Liver (tissue), 9 donors: ENCODE data around the gene NTN1. TPM values are rescaled to one million over a fixed set of nuclear protein-coding genes. Genes with fewer than 3 reads are reported as not detected.

Source experiments
- DNase-seq: peaks from one replicate; pipeline ENCODE4 v3.0.0-alpha.2; 2017; ENCODE audit warnings: low spot score
- H3K27ac ChIP-seq, 2 donors: one replicate each; pipeline ENCODE4 v1.7.0; 2013; ENCODE audit warnings: inconsistent platforms in 2 of 2, low read length in 2 of 2, control low read depth in 1 of 2, low read depth in 1 of 2, mild to moderate bottlenecking in 1 of 2
- H3K27me3 ChIP-seq, 4 donors: one replicate each; pipeline versions ENCODE4 v1.6.1 to v1.7.0; 2013; ENCODE audit warnings: low read length in 3 of 4, inconsistent platforms in 1 of 4, mild to moderate bottlenecking in 1 of 4, moderate library complexity in 1 of 4; ENCODE audit not compliant: control insufficient read depth in 4 of 4, insufficient read depth in 4 of 4
- H3K36me3 ChIP-seq, 4 donors: one replicate each; pipeline versions ENCODE4 v1.6.1 to v1.7.0; 2013; ENCODE audit warnings: low read length in 3 of 4, mild to moderate bottlenecking in 3 of 4, low read depth in 1 of 4, moderate library complexity in 1 of 4; ENCODE audit not compliant: control insufficient read depth in 4 of 4, insufficient read depth in 3 of 4
- H3K4me1 ChIP-seq, 4 donors: one replicate each; pipeline versions ENCODE4 v1.6.1 to v1.7.0; 2013; ENCODE audit warnings: low read length in 3 of 4, mild to moderate bottlenecking in 3 of 4, moderate library complexity in 1 of 4; ENCODE audit not compliant: control insufficient read depth in 4 of 4, insufficient read depth in 4 of 4
- H3K4me3 ChIP-seq, 3 donors: one replicate each; pipeline versions ENCODE4 v1.6.1 to v1.7.0; 2013; ENCODE audit warnings: low read length in 3 of 3, control low read depth in 1 of 3, low read depth in 1 of 3, mild to moderate bottlenecking in 1 of 3
- H3K9ac ChIP-seq, 2 donors: one replicate each; pipeline ENCODE4 v1.7.0; 2013; ENCODE audit warnings: low read length in 2 of 2, mild to moderate bottlenecking in 2 of 2, moderate library complexity in 2 of 2, control low read depth in 1 of 2, low read depth in 1 of 2
- H3K9me3 ChIP-seq, 4 donors: one replicate each; pipeline versions ENCODE4 v1.6.1 to v1.7.0; 2013; ENCODE audit warnings: low read length in 3 of 4; ENCODE audit not compliant: control insufficient read depth in 4 of 4
- CTCF ChIP-seq: fragments of 150-350 bp; IDR thresholded peaks from 2 replicates; pipeline ENCODE4 v1.5.1; 2017; ENCODE audit warnings: improper control_type of control experiment, low read depth, low read length; ENCODE audit not compliant: missing input control
- EGR1 ChIP-seq, 2 donors: IDR thresholded peaks; 2 replicates each; pipeline ENCODE4 v1.6.1; 2016 to 2018; ENCODE audit warnings: antibody characterized with exemption in 2 of 2, low read depth in 2 of 2
- FOXA1 ChIP-seq: IDR thresholded peaks from 2 replicates; pipeline ENCODE4 v1.6.1; 2016; ENCODE audit warnings: antibody characterized with exemption
- FOXA2 ChIP-seq: IDR thresholded peaks from 2 replicates; pipeline ENCODE4 v1.6.1; 2016; ENCODE audit warnings: antibody characterized with exemption
- GABPA ChIP-seq, 2 donors: IDR thresholded peaks in 1 of 2; conservative IDR thresholded peaks in 1 of 2; 2 replicates each; pipeline ENCODE4 v1.6.1; 2016; ENCODE audit warnings: antibody characterized with exemption in 2 of 2, mild to moderate bottlenecking in 1 of 2, moderate library complexity in 1 of 2
- HNF4A ChIP-seq, 2 donors: conservative IDR thresholded peaks; 2 replicates each; pipeline ENCODE4 v1.6.1; 2016; ENCODE audit warnings: antibody characterized with exemption in 2 of 2, mild to moderate bottlenecking in 2 of 2
- HNF4G ChIP-seq: IDR thresholded peaks from 2 replicates; pipeline ENCODE4 v1.6.1; 2016; ENCODE audit warnings: antibody characterized with exemption
- JUND ChIP-seq, 2 donors: IDR thresholded peaks; 2 replicates each; pipeline ENCODE4 v1.6.1; 2016; ENCODE audit warnings: antibody characterized with exemption in 2 of 2
- NR2F2 ChIP-seq: IDR thresholded peaks from 2 replicates; pipeline ENCODE4 v1.6.1; 2016; ENCODE audit warnings: antibody characterized with exemption
- RXRA ChIP-seq, 2 donors: IDR thresholded peaks; 2 replicates each; pipeline ENCODE4 v1.6.1; 2017 to 2018; ENCODE audit warnings: antibody characterized with exemption in 2 of 2, mild to moderate bottlenecking in 1 of 2
- SP1 ChIP-seq: IDR thresholded peaks from 2 replicates; pipeline ENCODE4 v1.6.1; 2018; ENCODE audit warnings: antibody characterized with exemption, mild to moderate bottlenecking
- TAF1 ChIP-seq: conservative IDR thresholded peaks from 2 replicates; pipeline ENCODE4 v1.6.1; 2016; ENCODE audit warnings: antibody characterized with exemption, mild to moderate bottlenecking
- YY1 ChIP-seq: IDR thresholded peaks from 2 replicates; pipeline ENCODE4 v1.6.1; 2016; ENCODE audit warnings: antibody characterized with exemption, mild to moderate bottlenecking
- ZBTB33 ChIP-seq: IDR thresholded peaks from 2 replicates; pipeline ENCODE4 v1.6.1; 2016; ENCODE audit warnings: antibody characterized with exemption
- WGBS: extraction: QIAGEN DNeasy Blood & Tissue Kit; methylation state at CpG from one replicate; pipeline ENCODE4 v1.1.7; 2013; 5-methylcytosine and 5-hydroxymethylcytosine counted together
- polyA plus RNA-seq, 2 donors: library from polyadenylated mRNA; stranded (reverse) in 1 of 2; unstranded in 1 of 2; fragments of 200-250 nt in 1 of 2; fragments of >200 nt in 1 of 2; fragmentation: Nextera tagmentation in 1 of 2; extraction: Ambion mirVana in 1 of 2; gene quantifications; one replicate each; pipeline versions ENCODE4 v1.2.1 to v1.2.3, GENCODE V29; 2013 to 2015
- total RNA-seq, 2 donors: library from RNA; depleted of rRNA; stranded (reverse); fragments of >200 nt; gene quantifications; one replicate each; pipeline ENCODE4 v1.2.3, GENCODE V29; 2014
- TF ChIP-seq, protein P1 (sequence below): IDR thresholded peaks from 2 replicates; pipeline ENCODE4 v1.6.1; 2016; ENCODE audit warnings: antibody characterized with exemption
- TF ChIP-seq, protein P2 (sequence below): IDR thresholded peaks from 2 replicates; pipeline ENCODE4 v1.6.1; 2016; ENCODE audit warnings: antibody characterized with exemption
- TF ChIP-seq, protein P3 (sequence below): IDR thresholded peaks from 2 replicates; pipeline ENCODE4 v1.6.1; 2016; ENCODE audit warnings: antibody characterized with exemption, mild to moderate bottlenecking
- donor health status: healthy.
- donor health status: healthy.
- donor health status: healthy.
- donor health status: healthy.
- donor health status: healthy.

NTN1 gene
- total and polyA plus RNA-seq, 4 donors = 0.14 to 8.7 (median 4.3) TPM

DNA sequence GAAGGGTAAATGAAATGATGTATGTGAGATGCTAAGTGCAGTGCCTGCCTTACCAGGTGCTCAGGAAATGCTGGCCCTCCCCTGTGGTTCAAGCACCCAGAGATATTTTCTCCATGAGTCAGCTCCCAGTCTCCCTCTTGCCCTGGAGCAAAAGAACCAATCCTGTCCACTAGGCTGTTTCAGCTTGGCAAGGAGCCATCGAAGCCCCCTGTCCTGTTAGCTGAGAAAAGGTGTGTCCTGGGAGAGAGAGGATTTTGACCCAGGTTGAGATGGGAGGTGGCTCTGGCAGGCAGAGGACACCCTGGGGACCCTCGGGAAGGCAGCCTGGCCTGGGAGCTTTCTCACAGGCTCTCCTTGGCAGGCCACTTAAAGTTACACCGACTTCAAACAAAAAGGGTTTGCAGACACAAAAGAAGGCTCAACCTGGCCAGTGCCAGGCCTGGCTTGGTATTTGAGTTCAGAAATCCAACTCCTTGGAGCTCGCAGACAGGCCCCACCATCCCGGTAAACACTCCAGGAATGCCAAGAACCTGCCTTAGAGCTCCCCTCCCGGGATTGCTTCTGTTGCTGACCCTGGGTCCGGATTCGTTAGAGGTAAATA, 29.6 kb downstream of the NTN1 start:
- 71% methylated on average over 8 of the region's 8 CpGs for WGBS

DNA sequence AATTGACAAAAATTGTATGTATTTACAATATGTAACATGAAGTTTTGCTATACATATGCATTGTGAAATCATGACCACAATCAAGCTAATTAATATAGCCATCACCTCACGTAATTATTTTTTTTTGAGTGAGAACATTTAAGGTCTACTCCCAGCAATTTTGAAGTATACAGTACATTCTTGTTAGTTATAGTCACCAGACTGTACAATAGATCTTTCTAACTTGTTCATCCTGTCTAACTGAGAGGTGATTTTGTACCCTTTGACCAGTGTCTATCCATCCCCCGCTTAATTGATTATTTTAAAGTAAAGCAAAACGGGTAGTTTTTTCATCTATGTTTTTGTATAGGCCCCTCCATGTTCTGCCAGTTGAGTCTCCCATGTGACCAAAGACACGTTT, 30.3 kb downstream of the NTN1 start:
- no peaks in the 10 kb centered on the region for H3K36me3 ChIP-seq
- H3K27ac ChIP-seq = no peak overlapping the region
- H3K27me3 ChIP-seq = no peaks in the 10 kb centered on the region
- H3K4me3 ChIP-seq = no peak overlapping the region
- peaks cover 5 to 22% (median 18%) of the 10 kb centered on the region in 4 donors for H3K4me1 ChIP-seq
- TF ChIP-seq YY1 = no peak
- TF ChIP-seq CTCF = no peak
- no peak for TF ChIP-seq SP1
- TF ChIP-seq ZBTB33 = no peak
- no peak for TF ChIP-seq JUND (IDR thresholded peaks at IDR 0.05)
- TF ChIP-seq, protein P1, sequence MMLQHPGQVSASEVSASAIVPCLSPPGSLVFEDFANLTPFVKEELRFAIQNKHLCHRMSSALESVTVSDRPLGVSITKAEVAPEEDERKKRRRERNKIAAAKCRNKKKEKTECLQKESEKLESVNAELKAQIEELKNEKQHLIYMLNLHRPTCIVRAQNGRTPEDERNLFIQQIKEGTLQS = no peak
- TF ChIP-seq, protein P2, sequence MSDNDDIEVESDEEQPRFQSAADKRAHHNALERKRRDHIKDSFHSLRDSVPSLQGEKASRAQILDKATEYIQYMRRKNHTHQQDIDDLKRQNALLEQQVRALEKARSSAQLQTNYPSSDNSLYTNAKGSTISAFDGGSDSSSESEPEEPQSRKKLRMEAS = no peak
- TF ChIP-seq RXRA (IDR thresholded peaks at IDR 0.05) = no peak
- TF ChIP-seq EGR1 (IDR thresholded peaks at IDR 0.05; ENCODE audit: low read depth in 2 of 2) = no peak
- TF ChIP-seq TAF1 = no peak
- TF ChIP-seq, protein P3, sequence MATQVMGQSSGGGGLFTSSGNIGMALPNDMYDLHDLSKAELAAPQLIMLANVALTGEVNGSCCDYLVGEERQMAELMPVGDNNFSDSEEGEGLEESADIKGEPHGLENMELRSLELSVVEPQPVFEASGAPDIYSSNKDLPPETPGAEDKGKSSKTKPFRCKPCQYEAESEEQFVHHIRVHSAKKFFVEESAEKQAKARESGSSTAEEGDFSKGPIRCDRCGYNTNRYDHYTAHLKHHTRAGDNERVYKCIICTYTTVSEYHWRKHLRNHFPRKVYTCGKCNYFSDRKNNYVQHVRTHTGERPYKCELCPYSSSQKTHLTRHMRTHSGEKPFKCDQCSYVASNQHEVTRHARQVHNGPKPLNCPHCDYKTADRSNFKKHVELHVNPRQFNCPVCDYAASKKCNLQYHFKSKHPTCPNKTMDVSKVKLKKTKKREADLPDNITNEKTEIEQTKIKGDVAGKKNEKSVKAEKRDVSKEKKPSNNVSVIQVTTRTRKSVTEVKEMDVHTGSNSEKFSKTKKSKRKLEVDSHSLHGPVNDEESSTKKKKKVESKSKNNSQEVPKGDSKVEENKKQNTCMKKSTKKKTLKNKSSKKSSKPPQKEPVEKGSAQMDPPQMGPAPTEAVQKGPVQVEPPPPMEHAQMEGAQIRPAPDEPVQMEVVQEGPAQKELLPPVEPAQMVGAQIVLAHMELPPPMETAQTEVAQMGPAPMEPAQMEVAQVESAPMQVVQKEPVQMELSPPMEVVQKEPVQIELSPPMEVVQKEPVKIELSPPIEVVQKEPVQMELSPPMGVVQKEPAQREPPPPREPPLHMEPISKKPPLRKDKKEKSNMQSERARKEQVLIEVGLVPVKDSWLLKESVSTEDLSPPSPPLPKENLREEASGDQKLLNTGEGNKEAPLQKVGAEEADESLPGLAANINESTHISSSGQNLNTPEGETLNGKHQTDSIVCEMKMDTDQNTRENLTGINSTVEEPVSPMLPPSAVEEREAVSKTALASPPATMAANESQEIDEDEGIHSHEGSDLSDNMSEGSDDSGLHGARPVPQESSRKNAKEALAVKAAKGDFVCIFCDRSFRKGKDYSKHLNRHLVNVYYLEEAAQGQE = no peak
- no peak for TF ChIP-seq FOXA2
- TF ChIP-seq FOXA1 = no peak
- no peak for TF ChIP-seq HNF4A (conservative IDR thresholded peaks at IDR 0.05)
- no peak for TF ChIP-seq GABPA (IDR thresholded peaks at IDR 0.05 in 1 of 2, conservative IDR thresholded peaks at IDR 0.05 in 1 of 2)
- TF ChIP-seq HNF4G = no peak
- no peak for TF ChIP-seq NR2F2
- no peak for DNase-seq
- 73% methylated on average over 4 of the region's 4 CpGs for WGBS
- H3K9ac ChIP-seq = no peak overlapping the region
- H3K9me3 ChIP-seq = peaks cover 0 to 3% (median 0%) of the 10 kb centered on the region in 4 donors

More for the DNA sequence above, 29.6 kb downstream of the NTN1 start:
- no peak overlapping the region for H3K4me3 ChIP-seq
- H3K27ac ChIP-seq = no peak overlapping the region
- no peak for TF ChIP-seq TAF1
- TF ChIP-seq ZBTB33 = no peak
- H3K36me3 ChIP-seq = no peaks in the 10 kb centered on the region
- no peaks in the 10 kb centered on the region for H3K27me3 ChIP-seq
- no peak for DNase-seq
- no peak overlapping the region for H3K9ac ChIP-seq
- peaks cover 3 to 19% (median 15%) of the 10 kb centered on the region in 4 donors for H3K4me1 ChIP-seq
- H3K9me3 ChIP-seq = peaks cover 0 to 3% (median 0%) of the 10 kb centered on the region in 4 donors
